Testis (tissue), 2 donors: ENCODE data around the gene PHF13.
"Not testable (repeated sequence)": the region's sequence is repeated elsewhere in the genome, so short reads cannot be mapped to it uniquely, and the experiment has no call there.

Experiments
- POLR2A ChIP-seq: fragments of 450-650 bp; IDR thresholded peaks from one replicate; pipeline ENCODE4 v1.6.1; 2017; ENCODE audit warnings: antibody characterized with exemption, mild to moderate bottlenecking, moderate library complexity
- TF ChIP-seq, protein P1 (sequence below), 3 experiments: fragments of 450-650 bp in 2 of 3; fragments of 200-600 bp in 1 of 3; sonication (generic) in 1 of 3; IDR thresholded peaks; one replicate each; pipeline ENCODE4 v1.5.1; 2016 to 2019; ENCODE audit warnings: antibody characterized with exemption in 3 of 3, mild to moderate bottlenecking in 2 of 3, moderate library complexity in 1 of 3

DNA sequence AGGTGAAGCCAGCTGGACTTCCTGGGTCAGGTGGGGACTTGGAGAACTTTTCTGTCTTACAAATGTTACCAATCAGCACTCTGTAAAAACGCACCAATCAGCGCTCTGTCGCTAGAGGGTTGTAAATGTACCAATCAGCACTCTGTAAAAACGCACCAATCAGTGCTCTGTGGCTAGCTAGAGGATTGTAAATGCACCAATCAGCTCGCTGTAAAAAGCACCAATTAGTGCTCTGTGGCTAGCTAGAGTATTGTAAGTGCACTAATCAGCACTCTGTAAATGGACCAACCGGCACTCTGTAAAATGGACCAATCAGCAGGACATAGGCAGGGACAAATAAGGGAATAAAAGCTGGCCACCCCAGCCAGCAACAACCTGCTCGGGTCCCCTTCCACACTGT, 48.9 kb downstream of the PHF13 start:
- TF ChIP-seq POLR2A = not testable (repeated sequence)
- TF ChIP-seq, protein P1, sequence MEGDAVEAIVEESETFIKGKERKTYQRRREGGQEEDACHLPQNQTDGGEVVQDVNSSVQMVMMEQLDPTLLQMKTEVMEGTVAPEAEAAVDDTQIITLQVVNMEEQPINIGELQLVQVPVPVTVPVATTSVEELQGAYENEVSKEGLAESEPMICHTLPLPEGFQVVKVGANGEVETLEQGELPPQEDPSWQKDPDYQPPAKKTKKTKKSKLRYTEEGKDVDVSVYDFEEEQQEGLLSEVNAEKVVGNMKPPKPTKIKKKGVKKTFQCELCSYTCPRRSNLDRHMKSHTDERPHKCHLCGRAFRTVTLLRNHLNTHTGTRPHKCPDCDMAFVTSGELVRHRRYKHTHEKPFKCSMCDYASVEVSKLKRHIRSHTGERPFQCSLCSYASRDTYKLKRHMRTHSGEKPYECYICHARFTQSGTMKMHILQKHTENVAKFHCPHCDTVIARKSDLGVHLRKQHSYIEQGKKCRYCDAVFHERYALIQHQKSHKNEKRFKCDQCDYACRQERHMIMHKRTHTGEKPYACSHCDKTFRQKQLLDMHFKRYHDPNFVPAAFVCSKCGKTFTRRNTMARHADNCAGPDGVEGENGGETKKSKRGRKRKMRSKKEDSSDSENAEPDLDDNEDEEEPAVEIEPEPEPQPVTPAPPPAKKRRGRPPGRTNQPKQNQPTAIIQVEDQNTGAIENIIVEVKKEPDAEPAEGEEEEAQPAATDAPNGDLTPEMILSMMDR (IDR thresholded peaks at IDR 0.05) = not testable (repeated sequence)
